Activated T-cell treated with anti-CD3 and anti-CD28 coated beads for 1 hour (primary cell): ENCODE measurements around the gene RHBG.
"Not testable (repeated sequence)": the region's sequence is repeated elsewhere in the genome, so short reads cannot be mapped to it uniquely, and the experiment has no call there.

ENCODE experiments used
- DNase-seq: peaks from one replicate; pipeline ENCODE4 v3.0.0-alpha.2; 2020; ENCODE audit warnings: low read depth

The RHBG gene

GRCh38 chr1:156360534-156360933, 8.5 kb upstream of the RHBG start:
- no peak for DNase-seq

DNA sequence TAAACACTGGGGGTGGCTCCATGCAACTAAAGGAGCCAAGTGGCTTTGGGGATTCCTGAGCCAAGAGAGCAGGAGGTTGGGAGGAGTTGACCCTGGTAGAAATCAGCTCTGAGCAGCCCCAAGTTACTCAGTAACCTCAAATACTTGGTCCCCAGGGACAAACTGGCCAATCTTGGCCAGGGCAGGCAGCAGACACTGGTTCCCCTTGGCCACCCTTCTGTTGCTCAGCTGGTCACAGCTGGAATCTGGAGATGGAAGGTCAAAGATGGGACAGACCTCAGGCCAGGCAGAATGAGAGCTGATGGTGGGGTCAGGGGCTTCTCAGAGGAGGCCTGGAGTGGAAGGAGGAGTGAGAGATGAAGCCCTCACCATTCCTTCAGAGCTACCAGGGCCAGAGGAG, 3.3 kb upstream of the RHBG start:
- no peak for DNase-seq

DNA sequence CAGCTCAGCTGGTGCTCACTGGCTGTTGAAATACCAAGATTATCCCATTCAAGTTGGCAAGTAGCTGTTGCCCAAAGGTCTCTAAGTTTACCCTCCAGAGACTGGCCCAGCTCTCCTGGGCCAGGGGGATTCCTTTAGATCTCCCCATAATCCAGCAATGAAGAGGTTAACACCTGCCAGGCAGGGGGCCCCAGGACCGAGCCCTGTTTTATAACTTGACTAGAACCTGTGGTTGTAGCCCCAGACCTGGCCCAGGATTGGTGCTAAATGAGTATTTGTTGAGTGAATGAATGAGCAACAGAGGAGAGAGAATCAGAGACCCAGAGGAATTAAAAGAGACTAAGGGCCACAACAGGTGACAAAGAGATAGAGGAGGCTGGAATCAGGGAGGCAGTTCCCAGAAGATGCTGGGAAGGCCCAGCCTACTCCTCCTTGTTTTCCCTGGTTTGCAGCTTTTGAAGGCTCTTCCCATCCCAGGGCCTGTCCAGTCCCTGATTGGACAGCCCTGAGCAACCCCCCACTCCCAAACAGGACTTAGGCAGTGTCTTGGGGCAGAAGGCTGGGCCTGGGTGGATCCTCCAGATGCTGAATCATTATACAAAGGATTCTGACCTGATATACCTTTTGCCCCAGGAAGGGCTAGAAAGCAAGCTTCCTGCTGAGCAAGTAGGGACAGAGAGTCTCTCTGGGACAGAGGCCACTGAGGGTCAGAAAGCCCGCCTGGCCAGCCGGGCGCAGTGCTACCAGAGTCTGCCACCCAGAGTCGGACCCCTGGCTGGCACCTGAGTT, 2.4 kb upstream of the RHBG start:
- DNase-seq = no peak

- no peak for DNase-seq
Observed at GRCh38 chr1:156367383-156368156, 1.4 kb upstream of the RHBG start.

GRCh38 chr1:156368157-156368658, 803 bp upstream of the RHBG start:
- DNase-seq = no peak

DNA sequence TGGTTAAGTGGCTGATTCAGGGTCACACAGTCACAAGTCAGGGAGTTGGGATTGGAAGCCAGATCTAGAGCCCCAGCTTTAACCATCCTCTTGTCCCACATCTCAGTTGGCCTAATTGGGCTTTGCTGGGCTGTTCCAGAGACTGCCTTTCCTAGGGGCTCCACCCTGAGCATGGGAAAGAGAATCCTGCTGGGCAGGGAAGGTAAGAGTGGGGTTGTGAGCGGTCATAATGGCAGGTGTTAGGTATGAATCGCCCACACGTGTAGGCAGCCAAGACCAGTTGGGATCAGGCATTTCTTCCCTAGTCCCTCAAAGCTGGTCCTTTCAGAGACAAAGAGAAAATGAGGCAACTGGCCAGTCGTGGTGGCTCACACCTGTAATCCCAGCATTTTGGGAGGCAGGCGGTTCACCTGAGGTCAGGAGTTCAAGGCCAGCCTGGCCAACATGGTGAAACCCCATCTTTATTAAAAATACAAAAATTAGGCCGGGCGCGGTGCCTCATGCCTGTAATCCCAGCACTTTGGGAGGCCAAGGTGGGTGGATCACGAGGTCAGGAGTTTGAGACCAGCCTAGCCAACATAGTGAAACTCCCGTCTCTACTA, 775 bp downstream of the RHBG start:
- not testable (repeated sequence) for DNase-seq

GRCh38 chr1:156371553-156372264, 2.7 kb downstream of the RHBG start:
- DNase-seq = no peak

- DNase-seq = no peak
Observed at GRCh38 chr1:156372265-156372586, 3.2 kb downstream of the RHBG start.

- DNase-seq = no peak
Observed at GRCh38 chr1:156372876-156373275, 3.9 kb downstream of the RHBG start.

DNA sequence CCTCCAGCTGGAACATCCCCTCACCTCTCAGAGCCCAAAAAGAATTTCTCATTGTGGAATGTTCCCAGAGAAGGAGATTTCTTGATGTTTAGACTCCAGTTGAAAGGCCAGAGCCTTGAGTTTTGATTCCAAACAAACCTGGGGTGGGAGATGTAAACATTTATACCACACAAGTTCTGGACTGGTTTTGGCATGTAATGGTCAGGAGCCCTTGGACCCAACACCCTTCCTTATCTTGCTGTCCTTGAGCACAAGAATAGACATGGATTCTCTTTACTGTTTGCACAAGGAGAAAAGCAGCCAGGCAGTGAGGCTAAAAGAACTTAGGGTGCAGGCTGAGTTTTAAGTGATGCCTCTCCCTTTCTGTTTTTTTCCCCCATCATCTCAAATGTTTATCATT, 4.5 kb downstream of the RHBG start:
- DNase-seq = no peak

DNA sequence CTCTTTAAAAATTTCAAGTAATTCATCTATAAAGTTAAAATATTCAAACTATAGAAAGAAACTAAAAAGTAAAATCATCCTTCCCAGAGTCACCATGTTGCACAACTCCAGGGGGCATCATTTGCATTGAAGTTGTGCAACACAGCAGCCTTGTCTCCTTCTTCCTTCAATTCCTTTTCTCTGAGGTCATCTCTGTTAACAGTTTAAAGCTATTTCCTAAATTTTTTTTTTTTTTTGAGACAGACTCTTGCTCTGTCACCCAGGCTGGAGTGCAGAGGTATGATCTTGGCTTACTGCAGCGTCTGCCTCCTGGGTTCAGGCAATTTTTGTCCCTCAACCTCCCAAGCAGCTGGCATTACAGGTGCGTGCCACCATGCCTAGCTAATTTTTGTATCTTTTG, 7.1 kb downstream of the RHBG start:
- DNase-seq = no peak

GRCh38 chr1:156376958-156377919, 8.2 kb downstream of the RHBG start:
- DNase-seq = no peak

DNA sequence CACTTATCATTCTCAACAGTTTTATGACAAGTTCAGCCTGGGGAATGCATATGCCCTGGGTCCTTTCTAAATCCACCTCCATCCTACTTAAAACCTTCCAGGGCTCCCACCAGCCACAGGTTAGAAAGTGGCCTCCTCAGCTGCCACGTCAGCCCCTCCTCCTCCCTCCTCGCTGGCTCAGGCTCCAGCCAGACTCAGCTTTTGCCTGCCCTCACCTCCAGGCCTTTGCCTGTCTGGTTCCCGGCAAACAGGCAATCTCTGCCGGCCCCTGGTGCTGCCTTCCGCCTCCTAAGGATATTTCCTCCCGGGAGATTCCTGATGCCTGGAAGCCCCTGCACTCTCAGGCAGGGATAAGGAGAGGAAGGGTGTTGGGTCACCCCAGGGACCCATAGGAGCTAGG, 9.5 kb downstream of the RHBG start:
- DNase-seq = no peak

DNA sequence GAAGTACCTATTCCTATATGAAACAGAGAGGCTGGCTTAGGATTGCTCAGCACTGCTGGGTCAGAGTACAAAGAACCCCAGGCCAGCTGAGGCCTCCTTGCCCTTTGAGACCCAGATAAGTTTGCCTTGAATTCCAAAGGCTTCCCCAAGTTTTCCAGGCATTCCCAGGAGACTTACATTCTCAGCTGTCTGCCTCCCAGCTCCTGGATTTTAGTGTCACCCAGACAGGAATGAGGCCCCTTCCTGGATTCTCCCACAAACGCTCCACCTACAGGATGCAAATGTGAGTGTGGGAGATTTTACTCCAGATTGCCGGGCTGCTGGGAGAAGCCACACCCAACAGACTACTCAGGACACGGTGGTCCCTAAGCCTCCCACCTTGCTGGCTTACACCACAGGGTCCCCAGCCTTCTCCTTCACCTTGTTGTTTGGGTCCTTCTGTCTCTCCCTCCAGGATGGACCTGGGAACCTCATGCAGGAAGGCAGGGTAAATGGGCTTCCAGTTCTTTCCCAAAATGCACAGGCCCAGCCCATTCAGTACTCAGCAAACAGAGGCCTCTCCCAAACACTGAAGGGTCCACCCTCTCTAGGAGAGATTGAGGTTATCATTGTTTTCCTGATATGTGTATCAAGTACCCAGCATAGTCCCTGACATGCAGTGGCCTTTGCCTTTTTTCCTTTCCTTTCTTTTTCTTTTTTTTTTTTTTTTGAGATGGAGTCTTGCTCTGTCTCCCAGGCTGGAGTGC, 10.6 kb downstream of the RHBG start:
- no peak for DNase-seq

DNA sequence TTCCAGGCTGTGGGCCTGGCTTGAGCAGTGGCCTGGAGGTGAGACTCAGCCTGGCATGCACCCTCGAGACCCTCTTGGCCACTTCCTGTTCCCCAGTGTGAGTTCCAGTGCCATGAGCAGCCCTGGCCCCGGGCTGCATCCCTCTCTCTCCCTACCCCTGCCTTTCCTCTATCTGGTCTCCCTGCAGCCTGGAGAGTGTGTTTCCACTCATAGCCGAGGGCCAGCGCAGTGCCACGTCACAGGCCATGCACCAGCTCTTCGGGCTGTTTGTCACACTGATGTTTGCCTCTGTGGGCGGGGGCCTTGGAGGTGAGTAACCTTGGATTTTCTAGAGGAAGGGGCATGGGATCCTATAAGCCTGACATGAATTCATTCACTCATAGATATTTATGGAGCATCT, 13.6 kb downstream of the RHBG start:
- DNase-seq = no peak

DNA sequence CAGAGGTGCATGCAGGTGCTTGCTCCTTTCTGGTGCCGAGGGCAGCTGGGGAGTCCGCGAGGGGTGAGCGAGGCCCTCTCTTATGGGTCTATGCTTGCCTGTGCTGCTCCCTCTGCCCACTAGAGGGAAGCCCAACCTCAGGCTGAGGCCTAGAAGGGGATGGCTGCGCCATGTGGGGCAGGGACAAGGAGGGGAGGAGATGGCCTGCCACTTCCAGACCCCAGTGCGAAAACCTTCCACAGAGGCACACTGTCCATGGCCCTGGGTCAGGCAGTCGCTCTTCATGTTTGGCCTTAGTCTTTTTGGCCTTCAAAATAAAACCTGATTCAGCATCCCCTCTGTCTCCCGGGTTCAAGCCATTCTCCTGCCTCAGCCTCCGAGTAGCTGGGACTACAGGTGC, 14.0 kb downstream of the RHBG start:
- DNase-seq = peak; percentile 48

GRCh38 chr1:156384007-156384406, 15.0 kb downstream of the RHBG start:
- DNase-seq = no peak

GRCh38 chr1:156384658-156385057, 15.6 kb downstream of the RHBG start:
- no peak for DNase-seq

GRCh38 chr1:156385534-156386031, 16.6 kb downstream of the RHBG start:
- peak; percentile 82 for DNase-seq
